Mammary epithelial cell (primary cell): ENCODE measurements around the gene GRID1.

Experiments
- EZH2 ChIP-seq: IDR thresholded peaks from 2 replicates; pipeline ENCODE4 v1.6.1; 2012; ENCODE audit warnings: low read length, inconsistent platforms, borderline replicate concordance
- TF ChIP-seq, protein P1 (sequence below), 2 donors: IDR thresholded peaks in 1 of 2; conservative IDR thresholded peaks in 1 of 2; 2 replicates each; pipeline ENCODE4 v1.5.1; 2011 to 2012; ENCODE audit warnings: inconsistent platforms in 2 of 2, low read length in 2 of 2, mild to moderate bottlenecking in 2 of 2, control low read depth in 1 of 2, low read depth in 1 of 2; ENCODE audit not compliant: insufficient read depth in 1 of 2; ENCODE audit errors: extremely low read depth in 1 of 2

DNA sequence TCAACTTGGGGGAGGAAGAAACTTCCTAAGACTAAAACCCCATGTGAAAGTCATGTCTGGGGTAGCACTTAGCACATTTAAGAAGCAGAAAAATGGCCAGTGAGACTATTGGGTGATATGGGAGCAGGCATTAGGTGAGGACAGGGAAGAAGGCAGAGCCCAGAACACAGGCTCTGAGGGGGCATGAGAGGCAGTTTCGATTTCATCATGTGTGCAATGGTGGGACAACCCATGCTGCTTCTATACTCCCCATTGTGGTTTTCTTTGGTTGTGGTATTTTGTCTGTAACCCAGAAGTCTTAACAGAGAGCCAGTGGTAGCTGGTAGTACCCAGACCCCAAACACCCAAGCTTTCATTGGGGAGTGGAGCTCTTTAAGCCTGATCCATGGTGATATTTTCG lies 752.0 kb downstream of the GRID1 start:
- TF ChIP-seq, protein P1, sequence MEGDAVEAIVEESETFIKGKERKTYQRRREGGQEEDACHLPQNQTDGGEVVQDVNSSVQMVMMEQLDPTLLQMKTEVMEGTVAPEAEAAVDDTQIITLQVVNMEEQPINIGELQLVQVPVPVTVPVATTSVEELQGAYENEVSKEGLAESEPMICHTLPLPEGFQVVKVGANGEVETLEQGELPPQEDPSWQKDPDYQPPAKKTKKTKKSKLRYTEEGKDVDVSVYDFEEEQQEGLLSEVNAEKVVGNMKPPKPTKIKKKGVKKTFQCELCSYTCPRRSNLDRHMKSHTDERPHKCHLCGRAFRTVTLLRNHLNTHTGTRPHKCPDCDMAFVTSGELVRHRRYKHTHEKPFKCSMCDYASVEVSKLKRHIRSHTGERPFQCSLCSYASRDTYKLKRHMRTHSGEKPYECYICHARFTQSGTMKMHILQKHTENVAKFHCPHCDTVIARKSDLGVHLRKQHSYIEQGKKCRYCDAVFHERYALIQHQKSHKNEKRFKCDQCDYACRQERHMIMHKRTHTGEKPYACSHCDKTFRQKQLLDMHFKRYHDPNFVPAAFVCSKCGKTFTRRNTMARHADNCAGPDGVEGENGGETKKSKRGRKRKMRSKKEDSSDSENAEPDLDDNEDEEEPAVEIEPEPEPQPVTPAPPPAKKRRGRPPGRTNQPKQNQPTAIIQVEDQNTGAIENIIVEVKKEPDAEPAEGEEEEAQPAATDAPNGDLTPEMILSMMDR (conservative IDR thresholded peaks at IDR 0.05 in 1 of 2, IDR thresholded peaks at IDR 0.05 in 1 of 2; ENCODE audit: extremely low read depth in 1 of 2, insufficient read depth in 1 of 2, low read depth in 1 of 2, low read length in 2 of 2), result no peak
- TF ChIP-seq EZH2, result no peak
